SK-N-MC (cell line): ENCODE data around the gene MT2A.
"Not testable (repeated sequence)": the region's sequence is repeated elsewhere in the genome, so short reads cannot be mapped to it uniquely, and the experiment has no call there.

Experiments used
- DNase-seq: peaks from one replicate; pipeline ENCODE4 v3.0.0-alpha.2; 2011; ENCODE audit warnings: low read depth, low spot score
- H3K27ac ChIP-seq: fragments of 200-600 bp; sonication (generic); 2 replicates; pipeline ENCODE4 v1.5.1; 2016; ENCODE audit warnings: mixed run types
- H3K36me3 ChIP-seq: fragments of 200-600 bp; sonication (generic); 2 replicates; pipeline ENCODE4 v1.6.1; 2017; ENCODE audit warnings: antibody characterized with exemption, low read length, mixed read lengths; ENCODE audit not compliant: insufficient read depth
- H3K4me3 ChIP-seq: fragments of 200-600 bp; sonication (generic); 2 replicates; pipeline ENCODE4 v1.5.1; 2016
- H3K9ac ChIP-seq: fragments of 200-600 bp; sonication (generic); 2 replicates; pipeline ENCODE4 v1.8.0; 2017; ENCODE audit warnings: mixed run types, mixed read lengths; ENCODE audit not compliant: insufficient read length
- H3K9me3 ChIP-seq: fragments of 200-600 bp; sonication (generic); 2 replicates; pipeline ENCODE4 v1.6.1; 2017; ENCODE audit warnings: low read depth, mild to moderate bottlenecking, antibody characterized with exemption, low read length, moderate library complexity, mixed read lengths
- EZH2 ChIP-seq: fragments of 200-600 bp; sonication (generic); IDR thresholded peaks from one replicate; pipeline ENCODE4 v1.6.1; 2017; ENCODE audit warnings: antibody characterized with exemption
- FOXP2 ChIP-seq: optimal IDR thresholded peaks from 2 replicates; pipeline ENCODE3; 2011; ENCODE audit warnings: mild to moderate bottlenecking, moderate library complexity; ENCODE audit not compliant: insufficient read depth; ENCODE audit errors: extremely low read length, control extremely low read depth
- POLR2AphosphoS5 ChIP-seq: IDR thresholded peaks from 2 replicates; pipeline ENCODE4 v1.6.1; 2012; ENCODE audit warnings: mild to moderate bottlenecking, low read depth, low read length, borderline replicate concordance

Gene MT2A

GRCh38 chr16:56576585-56577299 is 31.6 kb upstream of the MT2A start:
- Histone ChIP-seq H3K36me3 (no peaks in the 10 kb centered on the region), H3K9me3 (no peaks in the 10 kb centered on the region), H3K4me3 (no peak overlapping the region), H3K9ac (no peak overlapping the region), H3K27ac (no peak overlapping the region)
- TF ChIP-seq FOXP2 (no peak), EZH2 (no peak), POLR2AphosphoS5 (no peak)
- DNase-seq, result no peak

GRCh38 chr16:56577300-56577625 is 31.1 kb upstream of the MT2A start:
- no peak for TF ChIP-seq FOXP2
- no peak for TF ChIP-seq POLR2AphosphoS5
- TF ChIP-seq EZH2, result no peak
- Histone ChIP-seq H3K9me3 (no peaks in the 10 kb centered on the region), H3K27ac (no peak overlapping the region), H3K36me3 (no peaks in the 10 kb centered on the region), H3K9ac (no peak overlapping the region), H3K4me3 (no peak overlapping the region)
- no peak for DNase-seq

- no peak overlapping the region for H3K9ac ChIP-seq
- TF ChIP-seq FOXP2, result no peak
- no peak for TF ChIP-seq EZH2
- no peak for TF ChIP-seq POLR2AphosphoS5
- H3K36me3 ChIP-seq, result no peaks in the 10 kb centered on the region
- no peak overlapping the region for H3K27ac ChIP-seq
- H3K4me3 ChIP-seq, result no peak overlapping the region
- no peak for DNase-seq
- no peaks in the 10 kb centered on the region for H3K9me3 ChIP-seq
Observed at GRCh38 chr16:56580391-56581048, 27.9 kb upstream of the MT2A start.

GRCh38 chr16:56582911-56583310 is 25.5 kb upstream of the MT2A start:
- not testable (repeated sequence) for H3K4me3 ChIP-seq, H3K27ac ChIP-seq, DNase-seq, H3K9me3 ChIP-seq, H3K36me3 ChIP-seq, H3K9ac ChIP-seq

- no peak for TF ChIP-seq EZH2
- TF ChIP-seq FOXP2, result no peak
- no peak for TF ChIP-seq POLR2AphosphoS5
- no peak overlapping the region for H3K4me3 ChIP-seq
- DNase-seq, result no peak
- no peaks in the 10 kb centered on the region for H3K9me3 ChIP-seq
- H3K27ac ChIP-seq, result no peak overlapping the region
- H3K9ac ChIP-seq, result no peak overlapping the region
- H3K36me3 ChIP-seq, result no peaks in the 10 kb centered on the region
Observed at GRCh38 chr16:56583351-56584168, 24.8 kb upstream of the MT2A start.

- H3K36me3 ChIP-seq, result no peaks in the 10 kb centered on the region
- no peaks in the 10 kb centered on the region for H3K9me3 ChIP-seq
- no peak overlapping the region for H3K9ac ChIP-seq
- no peak for DNase-seq
- no peak overlapping the region for H3K27ac ChIP-seq
- TF ChIP-seq EZH2 (no peak), FOXP2 (no peak), POLR2AphosphoS5 (no peak)
- no peak overlapping the region for H3K4me3 ChIP-seq
Observed at GRCh38 chr16:56584276-56584675, 24.1 kb upstream of the MT2A start.

- H3K9ac ChIP-seq, result no peak overlapping the region
- no peak overlapping the region for H3K4me3 ChIP-seq
- TF ChIP-seq POLR2AphosphoS5, result no peak
- no peak for TF ChIP-seq FOXP2
- no peak for TF ChIP-seq EZH2
- no peak for DNase-seq
- no peak overlapping the region for H3K27ac ChIP-seq
- no peaks in the 10 kb centered on the region for H3K36me3 ChIP-seq
- no peaks in the 10 kb centered on the region for H3K9me3 ChIP-seq
Observed at GRCh38 chr16:56588781-56589140, 19.6 kb upstream of the MT2A start.

- DNase-seq, result no peak
- TF ChIP-seq EZH2 (no peak), FOXP2 (no peak), POLR2AphosphoS5 (no peak)
- Histone ChIP-seq H3K36me3 (no peaks in the 10 kb centered on the region), H3K27ac (no peak within 1 kb of the TSS), H3K9ac (no peak within 1 kb of the TSS), H3K9me3 (no peaks in the 10 kb centered on the region), H3K4me3 (no peak within 1 kb of the TSS)
Observed at GRCh38 chr16:56589141-56590039, 19.0 kb upstream of the MT2A start, which contains the start of gene MT3. Gene MT3 (plus strand): TSS chr16:56589528. CDS start chr16:56589591, 63 bp downstream.
